Measurements from ENCODE around the gene WWOX. TPM values are rescaled to one million over a fixed set of nuclear protein-coding genes. Genes with fewer than 3 reads are reported as not detected.

WWOX gene
- total RNA-seq, 1 donor from 2014 or later, result 106 TPM

GRCh38 chr16:78117391-78117790 is 17.9 kb downstream of the WWOX start:
- Histone ChIP-seq H3K27me3 (no peaks in the 10 kb centered on the region), H3K27ac (no peak overlapping the region), H3K4me1 (no peaks in the 10 kb centered on the region), H3K4me3 (no peak overlapping the region), H3K9me3 (no peaks in the 10 kb centered on the region), H3K36me3 (peaks cover 9 to 40% of the 10 kb centered on the region in 2 donors)
- intact Hi-C loops (cut with DNase I), result no loop called here
- no peak for DNase-seq (ENCODE audit: low spot score in 2 of 2)
- no peak for TF ChIP-seq CTCF (IDR thresholded peaks at IDR 0.05)

GRCh38 chr16:78118469-78119025 is 19.1 kb downstream of the WWOX start:
- no peak overlapping the region for H3K4me3 ChIP-seq
- no peaks in the 10 kb centered on the region for H3K4me1 ChIP-seq
- H3K36me3 ChIP-seq, result peaks cover 9 to 40% of the 10 kb centered on the region in 2 donors
- DNase-seq (ENCODE audit: low spot score in 2 of 2), result no peak
- H3K27me3 ChIP-seq, result no peaks in the 10 kb centered on the region
- intact Hi-C loops (cut with DNase I), result no loop called here
- TF ChIP-seq CTCF (IDR thresholded peaks at IDR 0.05), result no peak
- H3K27ac ChIP-seq, result no peak overlapping the region
- H3K9me3 ChIP-seq, result no peaks in the 10 kb centered on the region

GRCh38 chr16:78122774-78123315 is 23.4 kb downstream of the WWOX start:
- Histone ChIP-seq H3K9me3 (no peaks in the 10 kb centered on the region), H3K4me1 (peaks cover 0 to 4% of the 10 kb centered on the region in 2 donors), H3K27me3 (no peaks in the 10 kb centered on the region), H3K27ac (peak overlapping the region in 1 of 2 donors; percentile 42), H3K4me3 (peak overlapping the region in 1 of 2 donors; percentile 41), H3K36me3 (peaks cover 0 to 11% of the 10 kb centered on the region in 2 donors)
- TF ChIP-seq CTCF (IDR thresholded peaks at IDR 0.05), result peak; percentile 43 to 58 (median 44)
- peak in 1 of 2 donors; percentile 69 for DNase-seq (ENCODE audit: low spot score in 2 of 2)
- intact Hi-C loops (cut with DNase I), result loop anchor here (1.0 to 10.0 kb wide), 3 partner anchors 112 to 1482 kb away; partner anchors contain the start of gene MAF

GRCh38 chr16:78125112-78125844 is 25.8 kb downstream of the WWOX start:
- H3K36me3 ChIP-seq, result no peaks in the 10 kb centered on the region
- TF ChIP-seq CTCF (IDR thresholded peaks at IDR 0.05), result no peak
- no peaks in the 10 kb centered on the region for H3K27me3 ChIP-seq
- H3K9me3 ChIP-seq, result no peaks in the 10 kb centered on the region
- DNase-seq (ENCODE audit: low spot score in 2 of 2), result no peak
- H3K4me3 ChIP-seq, result no peak overlapping the region
- peaks cover 0 to 6% of the 10 kb centered on the region in 2 donors for H3K4me1 ChIP-seq
- intact Hi-C loops (cut with DNase I), result loop anchor here (10.0 kb wide), 1 partner anchor 1480 kb away; the partner anchor contains the start of gene MAF
- no peak overlapping the region for H3K27ac ChIP-seq

GRCh38 chr16:78126662-78127061 is 27.2 kb downstream of the WWOX start:
- Histone ChIP-seq H3K4me3 (peak overlapping the region in 1 of 2 donors; percentile 26), H3K9me3 (no peaks in the 10 kb centered on the region), H3K27ac (no peak overlapping the region), H3K36me3 (no peaks in the 10 kb centered on the region), H3K4me1 (peaks cover 0 to 6% of the 10 kb centered on the region in 2 donors), H3K27me3 (no peaks in the 10 kb centered on the region)
- no peak for DNase-seq (ENCODE audit: low spot score in 2 of 2)
- intact Hi-C loops (cut with DNase I), result loop anchor here (10.0 kb wide), 1 partner anchor 1478 kb away; the partner anchor contains the start of gene MAF
- no peak for TF ChIP-seq CTCF (IDR thresholded peaks at IDR 0.05)
